ENCODE results near the gene AGPAT3. TPM values are rescaled to one million over a fixed set of nuclear protein-coding genes. Genes with fewer than 3 reads are reported as not detected.

Gene AGPAT3
- total RNA-seq, 1 experiment from 2014 or later = 9.2 TPM

DNA sequence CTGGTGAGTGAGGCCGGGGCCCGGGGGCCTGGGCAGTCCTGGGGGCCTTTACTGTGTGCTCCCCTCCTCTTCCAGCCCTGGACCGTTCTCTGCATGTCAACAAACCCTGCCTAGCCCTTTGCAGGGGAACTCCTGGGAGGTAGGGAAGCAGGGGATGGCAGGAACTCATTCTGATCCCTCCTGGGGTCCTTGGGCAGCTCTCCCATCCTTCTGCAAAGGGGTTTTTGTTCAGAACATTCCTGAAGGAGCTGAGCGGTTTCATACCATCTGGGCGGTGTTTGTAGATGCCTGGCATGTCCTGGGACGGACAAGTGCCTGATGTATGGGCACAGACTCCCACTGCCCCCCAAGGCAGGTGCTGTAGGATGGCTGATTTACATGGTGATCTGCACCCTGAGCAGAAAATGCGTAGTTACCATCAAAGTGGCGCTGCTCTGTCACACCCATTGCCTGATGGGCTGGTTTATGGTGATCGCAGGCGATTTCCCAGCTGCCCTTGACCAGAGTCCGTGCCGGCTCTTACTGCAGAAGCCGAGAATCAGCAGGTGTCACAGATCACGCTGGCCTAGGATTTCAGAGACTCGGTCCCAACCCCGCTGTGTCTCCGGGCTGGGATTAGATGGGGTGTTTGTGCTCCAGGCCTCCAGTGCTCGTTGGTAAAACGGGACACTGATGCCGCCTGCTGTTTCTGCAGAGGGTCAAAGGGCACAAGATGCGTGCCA is 75.5 kb downstream of the AGPAT3 start:
- Histone ChIP-seq H3K36me3 (replicated peaks; ENCODE audit: control insufficient read depth, insufficient read depth, low read length) (no peaks in the 10 kb centered on the region), H3K27me3 (ENCODE audit: control insufficient read depth, insufficient read depth, low read length) (no peaks in the 10 kb centered on the region), H3K4me3 (ENCODE audit: insufficient read depth, low read depth, low read length) (no peak overlapping the region)
- DNase-seq = no peak

DNA sequence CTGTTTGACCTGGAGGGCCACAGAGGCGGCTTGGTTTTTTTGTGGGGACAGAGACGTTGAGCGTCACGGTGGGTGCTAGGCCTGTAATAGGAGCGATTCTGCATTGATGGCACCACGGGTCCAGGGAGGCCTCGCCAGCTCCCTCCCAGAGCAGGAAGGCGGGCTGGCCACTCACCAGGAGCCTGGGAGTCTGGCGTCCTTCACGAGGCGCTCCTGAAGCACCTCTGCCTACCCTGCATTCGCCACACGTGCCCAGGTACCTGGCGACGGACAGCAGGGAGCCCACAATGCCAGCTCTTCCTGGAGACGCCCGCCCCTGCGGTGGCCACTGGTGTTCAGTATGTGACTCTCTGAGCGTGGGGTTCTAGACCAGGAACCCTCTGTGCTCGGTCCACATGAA is 77.2 kb downstream of the AGPAT3 start:
- Histone ChIP-seq H3K27me3 (ENCODE audit: control insufficient read depth, insufficient read depth, low read length) (no peaks in the 10 kb centered on the region), H3K4me3 (ENCODE audit: insufficient read depth, low read depth, low read length) (no peak overlapping the region), H3K36me3 (replicated peaks; ENCODE audit: control insufficient read depth, insufficient read depth, low read length) (no peaks in the 10 kb centered on the region)
- DNase-seq = no peak

DNA sequence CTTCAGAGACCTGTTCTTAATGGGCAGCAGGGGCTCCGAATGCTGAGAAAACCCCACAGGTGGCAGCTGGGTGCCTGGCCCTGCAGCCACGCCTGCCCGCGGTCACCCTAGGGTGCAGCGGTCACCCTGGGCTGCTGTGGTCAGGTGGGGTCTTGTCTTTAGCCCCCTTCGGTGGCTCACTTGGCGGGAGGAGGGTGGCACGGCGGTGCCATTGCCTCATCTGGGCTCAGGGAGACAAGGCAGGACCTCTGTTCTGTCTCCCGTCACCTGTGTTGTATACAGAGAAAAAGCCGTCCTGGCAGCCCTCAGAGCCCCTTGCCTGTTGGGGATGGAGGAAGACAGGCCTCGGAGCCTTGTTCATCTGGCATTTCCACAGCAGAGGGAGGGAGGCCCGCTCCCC is 77.6 kb downstream of the AGPAT3 start:
- DNase-seq = no peak
- no peaks in the 10 kb centered on the region for H3K27me3 ChIP-seq (ENCODE audit: control insufficient read depth, insufficient read depth, low read length)
- no peak overlapping the region for H3K4me3 ChIP-seq (ENCODE audit: insufficient read depth, low read depth, low read length)
- H3K36me3 ChIP-seq (replicated peaks; ENCODE audit: control insufficient read depth, insufficient read depth, low read length) = no peaks in the 10 kb centered on the region

DNA sequence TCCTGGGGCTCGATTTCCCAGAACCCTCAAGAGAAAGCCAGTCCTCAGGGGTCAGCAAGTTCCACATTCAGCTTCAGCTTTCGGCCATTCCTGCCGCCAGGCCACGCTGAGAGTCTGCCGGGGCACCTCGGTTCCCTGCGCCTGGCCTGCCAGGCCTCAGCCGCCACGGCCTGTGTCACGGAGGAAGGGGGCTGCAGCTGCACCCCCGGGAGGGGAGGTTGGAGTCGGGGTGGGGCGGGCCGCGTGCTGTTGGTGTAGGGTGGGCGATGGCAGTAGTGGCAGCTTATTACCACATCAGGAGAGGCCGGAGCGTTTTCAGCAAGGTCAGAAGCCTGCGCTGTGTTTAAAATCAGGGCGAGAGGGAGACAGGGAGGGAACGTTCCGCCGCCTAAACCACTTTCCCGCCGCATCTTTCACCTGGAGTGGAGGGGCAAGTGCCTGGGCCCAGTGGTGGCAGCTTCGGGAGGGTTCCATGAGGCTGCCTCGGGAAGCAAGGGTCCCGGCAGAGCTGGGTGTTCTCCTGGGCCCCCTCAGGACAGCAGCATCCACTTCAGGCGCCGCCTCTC is 78.6 kb downstream of the AGPAT3 start:
- Histone ChIP-seq H3K4me3 (ENCODE audit: insufficient read depth, low read depth, low read length) (no peak overlapping the region), H3K36me3 (replicated peaks; ENCODE audit: control insufficient read depth, insufficient read depth, low read length) (no peaks in the 10 kb centered on the region), H3K27me3 (ENCODE audit: control insufficient read depth, insufficient read depth, low read length) (no peaks in the 10 kb centered on the region)
- no peak for DNase-seq

DNA sequence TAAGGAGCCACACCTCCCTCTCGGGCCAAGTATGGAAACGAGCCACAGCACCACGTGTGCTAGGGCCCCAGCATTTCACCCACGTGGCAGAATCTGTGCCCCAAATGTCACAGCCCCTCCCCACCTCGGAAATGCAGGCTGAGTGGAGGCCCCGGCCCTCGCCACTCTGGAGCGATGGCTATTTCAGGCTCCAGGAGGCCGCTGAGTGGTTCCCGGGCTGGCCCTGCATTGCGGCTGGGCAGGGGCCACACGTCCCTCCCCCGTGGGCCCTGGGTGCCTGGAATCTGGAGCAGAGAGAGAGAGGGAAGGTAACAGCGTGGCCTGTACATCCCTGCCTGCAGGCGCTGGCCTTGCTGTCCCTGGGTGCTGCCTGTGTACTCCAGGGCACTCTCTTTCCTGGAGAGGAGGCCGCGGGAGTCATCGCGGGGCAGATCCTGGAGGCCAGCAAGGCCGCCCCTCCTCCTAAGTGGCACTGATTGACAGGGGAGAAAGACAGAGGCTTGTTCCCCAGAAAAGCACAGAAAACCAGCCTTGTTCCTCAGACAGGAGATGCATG is 79.1 kb downstream of the AGPAT3 start:
- H3K36me3 ChIP-seq (replicated peaks; ENCODE audit: control insufficient read depth, insufficient read depth, low read length) = no peaks in the 10 kb centered on the region
- no peak overlapping the region for H3K4me3 ChIP-seq (ENCODE audit: insufficient read depth, low read depth, low read length)
- DNase-seq = peak; percentile 70
- no peaks in the 10 kb centered on the region for H3K27me3 ChIP-seq (ENCODE audit: control insufficient read depth, insufficient read depth, low read length)

DNA sequence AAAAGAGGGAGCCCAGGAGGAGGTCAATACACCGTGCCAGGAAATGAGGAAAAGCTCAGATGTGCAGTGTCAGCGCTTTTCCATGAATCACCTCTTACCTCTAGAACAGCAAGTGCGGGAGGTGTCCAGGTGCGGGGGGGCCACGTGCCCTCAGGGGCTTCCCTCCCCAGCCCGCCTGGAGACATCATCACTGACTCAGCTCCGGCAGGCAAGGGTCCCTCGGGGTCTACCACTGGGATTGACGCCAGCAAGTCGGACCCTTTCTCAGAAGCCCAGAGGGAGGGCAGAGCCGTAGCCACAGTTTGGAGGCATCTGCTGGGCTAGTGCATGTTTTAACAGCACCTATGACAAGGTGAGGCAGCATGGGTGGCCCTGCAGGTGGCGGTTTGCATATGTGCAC is 79.7 kb downstream of the AGPAT3 start:
- H3K4me3 ChIP-seq (ENCODE audit: insufficient read depth, low read depth, low read length) = no peak overlapping the region
- DNase-seq = no peak
- H3K36me3 ChIP-seq (replicated peaks; ENCODE audit: control insufficient read depth, insufficient read depth, low read length) = no peaks in the 10 kb centered on the region
- H3K27me3 ChIP-seq (ENCODE audit: control insufficient read depth, insufficient read depth, low read length) = no peaks in the 10 kb centered on the region

DNA sequence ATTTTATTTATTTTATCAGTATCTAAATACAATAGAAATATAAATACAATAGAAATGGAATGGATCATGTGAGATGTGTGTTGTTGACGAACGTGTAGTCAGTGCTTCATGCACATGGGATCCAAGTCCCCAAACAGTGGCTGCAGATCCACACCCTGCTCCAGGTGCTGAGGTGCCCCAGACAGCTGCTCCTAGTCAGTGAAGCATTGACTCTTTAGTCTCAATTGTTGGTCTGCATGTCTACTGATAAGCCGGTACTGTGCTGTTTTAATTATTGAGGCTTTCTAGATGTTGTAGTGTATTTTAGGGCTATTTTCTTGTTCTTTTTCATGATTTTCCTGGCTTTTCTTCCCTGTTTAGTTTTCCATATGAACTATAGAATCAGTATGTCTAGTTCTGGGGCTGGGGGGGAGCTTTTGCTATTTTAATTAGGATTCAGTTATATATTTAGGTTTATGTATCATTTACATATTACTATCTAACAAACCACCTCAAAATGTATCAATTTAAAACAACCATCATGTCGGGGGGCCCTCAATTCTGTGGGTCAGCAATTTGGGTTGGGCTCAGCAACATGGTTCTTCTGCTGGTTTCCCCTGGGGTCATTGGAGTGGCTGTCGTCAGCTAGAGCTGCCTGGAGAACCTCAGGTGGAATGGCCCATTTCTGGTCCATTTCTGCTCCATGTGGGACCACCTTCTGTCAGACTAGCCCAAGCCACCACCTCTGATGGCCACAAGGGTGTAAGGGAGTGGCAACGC is 83.9 kb downstream of the AGPAT3 start:
- Histone ChIP-seq H3K4me3 (ENCODE audit: insufficient read depth, low read depth, low read length) (no peak overlapping the region), H3K36me3 (replicated peaks; ENCODE audit: control insufficient read depth, insufficient read depth, low read length) (no peaks in the 10 kb centered on the region), H3K27me3 (ENCODE audit: control insufficient read depth, insufficient read depth, low read length) (no peaks in the 10 kb centered on the region)
- no peak for DNase-seq

DNA sequence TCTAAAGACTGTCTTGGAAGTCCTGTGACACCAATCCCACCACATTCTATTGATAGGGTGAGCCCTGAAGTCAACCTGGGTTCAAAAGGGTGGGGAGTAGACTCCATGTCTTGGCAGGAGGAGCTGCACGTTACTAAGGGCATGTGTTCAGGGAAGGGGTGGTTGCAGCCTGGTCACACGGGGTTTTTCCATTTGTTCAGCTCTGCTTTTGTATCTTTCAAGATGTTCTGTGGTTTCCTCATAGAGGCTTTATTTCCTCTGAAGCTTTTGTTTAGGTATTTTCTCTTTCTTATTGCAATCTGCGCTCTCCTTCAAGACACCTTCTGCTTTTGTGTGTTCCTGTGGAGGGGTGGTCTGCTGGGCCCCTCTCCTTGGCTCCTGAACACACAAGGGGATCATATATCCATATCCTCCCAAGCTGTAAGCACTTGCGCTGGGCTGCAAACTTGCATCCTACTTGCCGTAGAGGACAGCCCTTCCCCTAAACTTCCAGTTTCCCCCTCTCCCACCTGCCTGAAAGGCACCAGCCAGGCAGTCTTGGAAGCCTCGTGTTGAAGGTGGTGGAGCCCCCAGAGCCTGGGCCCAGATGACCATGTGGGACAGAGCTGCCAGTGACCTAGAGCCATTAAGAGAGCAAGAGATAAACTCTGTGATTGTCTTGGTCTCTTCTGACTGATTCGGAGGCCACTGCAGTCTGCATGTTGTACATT is 84.6 kb downstream of the AGPAT3 start:
- no peak overlapping the region for H3K4me3 ChIP-seq (ENCODE audit: insufficient read depth, low read depth, low read length)
- DNase-seq = no peak
- no peaks in the 10 kb centered on the region for H3K27me3 ChIP-seq (ENCODE audit: control insufficient read depth, insufficient read depth, low read length)
- no peaks in the 10 kb centered on the region for H3K36me3 ChIP-seq (replicated peaks; ENCODE audit: control insufficient read depth, insufficient read depth, low read length)

DNA sequence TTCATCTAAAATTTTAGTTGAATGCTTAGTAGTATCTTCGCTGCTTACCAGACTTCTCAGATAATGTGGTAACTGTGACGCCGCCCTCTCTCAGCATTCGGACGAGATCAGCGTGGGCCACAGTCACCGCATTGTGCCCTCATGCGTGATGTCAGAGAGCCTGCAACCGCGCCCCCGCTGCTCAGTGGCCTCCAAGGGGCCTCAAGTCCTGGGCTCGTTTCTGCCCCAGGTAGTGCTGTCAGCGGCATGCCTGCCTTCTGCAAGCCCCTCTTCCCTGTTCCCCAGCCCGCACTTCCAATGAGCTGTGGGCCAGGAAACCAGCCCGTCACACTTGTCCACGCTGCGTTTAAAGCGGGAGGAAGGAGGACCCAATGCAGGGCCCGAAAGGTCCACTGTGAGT is 85.5 kb downstream of the AGPAT3 start:
- DNase-seq = no peak
- Histone ChIP-seq H3K27me3 (ENCODE audit: control insufficient read depth, insufficient read depth, low read length) (no peaks in the 10 kb centered on the region), H3K36me3 (replicated peaks; ENCODE audit: control insufficient read depth, insufficient read depth, low read length) (no peaks in the 10 kb centered on the region)

DNA sequence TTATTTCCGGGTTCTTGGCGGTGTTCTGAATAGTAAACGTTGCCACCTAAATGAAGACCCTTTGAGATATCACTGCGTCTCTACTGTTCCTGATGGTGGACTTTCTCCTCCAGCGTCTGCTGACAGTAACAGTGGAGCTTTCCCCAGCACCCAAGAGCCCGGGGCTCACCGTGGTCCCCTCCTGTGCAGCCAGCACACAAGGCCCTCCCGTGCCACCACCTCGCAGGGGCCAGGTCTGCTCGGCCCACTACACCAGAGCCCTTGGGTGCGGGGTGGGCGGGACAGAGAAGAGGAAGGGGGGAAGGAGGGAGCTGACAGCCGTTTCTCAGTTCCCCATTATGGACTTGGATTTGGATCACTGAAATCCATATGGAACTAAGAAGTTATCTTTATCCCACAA is 85.9 kb downstream of the AGPAT3 start:
- no peak for DNase-seq
- Histone ChIP-seq H3K4me3 (ENCODE audit: insufficient read depth, low read depth, low read length) (no peak overlapping the region), H3K36me3 (replicated peaks; ENCODE audit: control insufficient read depth, insufficient read depth, low read length) (no peaks in the 10 kb centered on the region), H3K27me3 (ENCODE audit: control insufficient read depth, insufficient read depth, low read length) (no peaks in the 10 kb centered on the region)

More for the DNA sequence above, 85.5 kb downstream of the AGPAT3 start:
- no peak overlapping the region for H3K4me3 ChIP-seq (ENCODE audit: insufficient read depth, low read depth, low read length)

DNA sequence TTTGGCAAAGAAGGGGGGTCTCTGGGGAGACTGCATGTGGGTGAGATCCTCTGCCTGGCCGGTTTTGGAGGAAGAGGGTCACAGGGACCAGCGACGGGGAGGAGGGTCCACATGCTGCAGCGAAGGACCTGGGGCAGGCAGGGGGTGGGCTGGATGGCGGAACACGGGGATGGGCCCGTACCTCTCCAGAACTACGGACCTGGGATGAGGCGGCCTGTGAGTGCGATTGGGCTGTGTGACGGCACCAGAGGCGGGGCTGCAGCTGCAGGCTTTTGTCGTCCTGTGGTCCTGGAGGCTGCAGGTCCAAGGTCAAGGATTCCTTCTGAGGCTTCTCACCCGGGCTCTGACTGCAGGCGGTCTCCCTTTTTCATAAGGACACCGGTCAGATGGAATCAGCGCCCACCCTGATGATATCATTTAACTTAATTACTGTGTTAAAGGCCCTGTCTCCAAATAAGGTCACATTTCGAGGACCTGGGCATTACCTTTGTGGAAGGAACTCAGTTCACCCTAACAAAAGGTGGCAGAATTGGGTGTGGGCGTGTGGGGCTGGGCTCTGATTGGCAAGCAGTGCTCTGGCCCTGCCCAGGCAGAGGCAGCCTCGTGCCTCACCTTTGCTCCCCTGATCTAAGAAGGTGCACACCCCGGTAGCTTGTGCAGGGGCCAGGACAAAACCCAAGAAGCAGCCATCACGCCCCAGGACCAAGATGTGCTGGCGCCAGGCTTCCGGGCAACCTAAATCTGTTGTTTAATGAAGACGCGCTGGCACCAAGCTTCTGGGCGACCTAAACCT is 87.1 kb downstream of the AGPAT3 start:
- Histone ChIP-seq H3K27me3 (ENCODE audit: control insufficient read depth, insufficient read depth, low read length) (no peaks in the 10 kb centered on the region), H3K36me3 (replicated peaks; ENCODE audit: control insufficient read depth, insufficient read depth, low read length) (no peaks in the 10 kb centered on the region), H3K4me3 (ENCODE audit: insufficient read depth, low read depth, low read length) (no peak overlapping the region)
- DNase-seq = no peak

DNA sequence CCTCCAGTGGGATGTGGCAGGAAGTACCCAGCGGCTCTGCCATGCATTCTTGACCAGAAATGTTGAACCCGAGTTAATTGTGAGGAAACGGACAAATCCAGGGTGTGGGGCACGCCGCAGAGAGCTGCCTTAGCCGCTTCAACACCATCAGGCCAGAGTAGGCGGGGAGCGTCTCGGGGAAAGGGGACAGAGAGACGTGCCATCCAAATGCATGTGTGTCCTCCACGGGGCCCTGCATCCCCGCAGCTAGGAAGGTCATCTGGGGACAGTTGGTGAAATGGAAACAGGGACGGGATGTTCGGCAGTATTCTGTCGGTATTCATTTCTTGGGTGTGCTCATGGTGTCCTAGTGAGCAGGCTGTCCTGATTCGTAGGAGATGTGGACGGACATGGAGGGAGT is 88.0 kb downstream of the AGPAT3 start:
- DNase-seq = no peak

DNA sequence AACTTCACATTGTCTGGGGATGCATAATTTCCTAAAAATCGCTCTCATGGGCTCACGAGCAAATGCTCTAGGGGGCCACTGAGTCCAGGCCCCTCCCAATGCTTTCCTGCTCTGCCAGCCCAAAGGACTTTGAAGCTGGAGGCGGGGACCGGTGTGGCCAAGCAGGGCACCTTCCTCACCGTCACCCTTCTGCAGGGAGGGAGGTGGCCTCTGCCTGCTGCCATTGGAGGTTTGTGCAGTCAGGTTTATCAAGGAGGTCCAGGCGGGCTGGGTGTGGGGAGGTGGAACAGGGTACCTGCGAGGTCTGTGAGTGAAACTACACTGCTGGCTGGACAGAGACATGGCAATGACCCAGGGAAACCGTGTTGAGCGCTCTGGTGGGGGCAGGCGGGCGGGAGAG is 89.0 kb downstream of the AGPAT3 start:
- no peaks in the 10 kb centered on the region for H3K36me3 ChIP-seq (replicated peaks; ENCODE audit: control insufficient read depth, insufficient read depth, low read length)
- H3K4me3 ChIP-seq (ENCODE audit: insufficient read depth, low read depth, low read length) = no peak overlapping the region
- DNase-seq = no peak
- H3K27me3 ChIP-seq (ENCODE audit: control insufficient read depth, insufficient read depth, low read length) = no peaks in the 10 kb centered on the region

More for the DNA sequence above, 88.0 kb downstream of the AGPAT3 start:
- no peaks in the 10 kb centered on the region for H3K36me3 ChIP-seq (replicated peaks; ENCODE audit: control insufficient read depth, insufficient read depth, low read length)
- H3K4me3 ChIP-seq (ENCODE audit: insufficient read depth, low read depth, low read length) = no peak overlapping the region
- no peaks in the 10 kb centered on the region for H3K27me3 ChIP-seq (ENCODE audit: control insufficient read depth, insufficient read depth, low read length)

DNA sequence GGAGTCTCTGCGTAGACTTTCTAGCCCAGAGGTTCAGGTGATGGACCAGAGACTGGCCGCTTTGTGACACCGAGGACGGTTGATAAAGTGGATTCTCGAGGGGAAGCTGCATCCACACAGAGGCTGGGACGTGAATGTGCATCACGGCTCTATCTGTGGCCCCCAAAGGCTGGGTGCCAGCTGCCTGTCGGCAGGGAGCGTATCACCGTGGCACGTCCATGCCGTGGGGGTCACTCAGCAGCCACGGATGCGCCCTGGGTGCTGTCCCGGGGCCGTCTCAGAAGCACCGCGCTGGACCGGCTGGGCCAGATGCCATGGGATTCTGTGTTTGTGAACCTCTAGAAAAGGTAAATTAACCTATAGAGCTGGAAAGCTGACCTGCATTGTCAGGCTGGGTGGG is 89.9 kb downstream of the AGPAT3 start:
- H3K4me3 ChIP-seq (ENCODE audit: insufficient read depth, low read depth, low read length) = no peak overlapping the region

More for the DNA sequence above, 89.9 kb downstream of the AGPAT3 start:
- no peak for DNase-seq
- Histone ChIP-seq H3K36me3 (replicated peaks; ENCODE audit: control insufficient read depth, insufficient read depth, low read length) (no peaks in the 10 kb centered on the region), H3K27me3 (ENCODE audit: control insufficient read depth, insufficient read depth, low read length) (no peaks in the 10 kb centered on the region)

All from H7 (cell line).